Activated CD8-positive, alpha-beta T cell treated with anti-CD3 and anti-CD28 coated beads, Interleukin-2, amount 10 ng/mL, durations not matched to agents 7 days and 5 days (primary cell): ENCODE measurements around the gene UBAC2. TPM values are rescaled to one million over a fixed set of nuclear protein-coding genes. Genes with fewer than 3 reads are reported as not detected.
"Not testable (repeated sequence)": the region's sequence is repeated elsewhere in the genome, so short reads cannot be mapped to it uniquely, and the experiment has no call there.

Experiments used
- ATAC-seq: fragments of 150-1000 bp; cut with Tn5 transposase; one replicate; pipeline ENCODE4 v1.10.0; 2021; ENCODE audit warnings: moderate library complexity
- CTCF ChIA-PET: fragments of 350-600 bp; sonication (Branson Sonifier 250); formaldehyde crosslinking; loops from one replicate; lab custom pipeline; 2021; ENCODE audit warnings: antibody characterized with exemption; lab: Charles Lee
- POLR2A ChIA-PET: fragments of 350-600 bp; sonication (Branson Sonifier 250); formaldehyde crosslinking; loops from one replicate; lab custom pipeline; 2021; ENCODE audit warnings: antibody characterized with exemption; lab: Charles Lee
- DNase-seq: peaks from one replicate; pipeline ENCODE4 v3.0.0-alpha.2; 2020
- H3K27ac Mint-ChIP-seq: one replicate; pipeline ENCODE4 v1.8.0; 2021; ENCODE audit warnings: mild to moderate bottlenecking, mixed read lengths
- H3K27me3 Mint-ChIP-seq: one replicate; pipeline ENCODE4 v1.8.0; 2021; ENCODE audit warnings: low read depth, mixed read lengths
- H3K36me3 Mint-ChIP-seq: one replicate; pipeline ENCODE4 v1.8.0; 2021; ENCODE audit warnings: low read depth, mixed read lengths
- H3K4me1 Mint-ChIP-seq: one replicate; pipeline ENCODE4 v1.8.0; 2021; ENCODE audit warnings: low read depth, mixed read lengths
- H3K4me3 Mint-ChIP-seq: one replicate; pipeline ENCODE4 v1.8.0; 2021; ENCODE audit warnings: mild to moderate bottlenecking, mixed read lengths
- H3K9me3 Mint-ChIP-seq: one replicate; pipeline ENCODE4 v1.8.0; 2022; ENCODE audit warnings: mixed read lengths; ENCODE audit not compliant: insufficient read depth
- total RNA-seq, 2 experiments: library from RNA; stranded (reverse); gene quantifications; one replicate each; pipeline ENCODE4 v1.2.3, GENCODE V29; 2021

UBAC2 gene
- total RNA-seq, 2 experiments from 2014 or later, result 67.4 to 71.2 TPM

DNA sequence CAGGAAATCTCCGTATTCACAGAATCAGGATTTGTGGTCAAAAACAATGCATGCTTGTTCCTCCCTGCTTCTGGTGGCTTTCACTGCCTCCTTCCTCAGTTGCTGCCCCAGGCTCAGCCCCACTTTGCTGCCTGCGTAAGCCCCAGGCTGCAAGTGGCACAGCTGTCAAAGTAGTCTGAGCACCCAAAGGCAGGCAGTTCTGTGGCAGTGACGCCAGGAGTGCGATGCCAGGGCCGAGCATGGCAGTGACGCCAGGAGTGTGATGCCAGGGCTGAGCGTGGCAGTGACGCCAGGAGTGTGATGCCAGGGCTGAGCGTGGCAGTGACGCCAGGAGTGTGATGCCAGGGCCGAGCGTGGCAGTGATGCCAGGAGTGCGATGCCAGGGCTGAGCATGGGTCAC is 183.8 kb downstream of the UBAC2 start:
- H3K27ac Mint-ChIP-seq, result peak overlapping the region; percentile 79
- H3K4me1 Mint-ChIP-seq, result peaks cover 91% of the 10 kb centered on the region
- H3K4me3 Mint-ChIP-seq, result peak overlapping the region; percentile 13
- peak; percentile 47 for DNase-seq
- H3K36me3 Mint-ChIP-seq, result peaks cover 45% of the 10 kb centered on the region
- ATAC-seq, result peak; percentile 32
- ChIA-PET POLR2A (interaction anchor here (0.6 kb wide), 1 partner anchor 330 kb away, joined by 3 read pairs; no protein-coding TSS in a partner anchor), CTCF (interaction anchor here (1.4 to 8.3 kb wide), 6 partner anchors 12 to 116 kb away, joined by 3 to 329 read pairs (median 6); no protein-coding TSS in a partner anchor)
- no peaks in the 10 kb centered on the region for H3K9me3 Mint-ChIP-seq
- H3K27me3 Mint-ChIP-seq, result no peaks in the 10 kb centered on the region

DNA sequence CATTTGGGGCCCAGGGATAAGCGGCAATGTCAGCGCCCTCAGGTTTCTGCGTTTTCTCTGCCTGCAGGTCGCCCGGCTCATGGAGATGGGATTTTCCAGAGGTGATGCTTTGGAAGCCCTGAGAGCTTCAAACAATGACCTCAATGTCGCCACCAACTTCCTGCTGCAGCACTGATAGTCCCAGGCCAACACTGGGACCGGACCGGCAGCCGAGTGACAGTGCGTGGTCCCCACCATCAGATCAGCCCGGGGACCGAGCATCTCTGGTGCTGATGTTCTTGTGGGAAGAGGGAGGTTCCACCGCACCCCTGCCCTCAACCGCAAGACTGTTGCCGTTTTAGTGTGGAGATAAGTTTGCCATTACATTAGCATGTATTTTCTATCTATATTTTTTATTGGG is 184.5 kb downstream of the UBAC2 start:
- POLR2A ChIA-PET, result no interaction called here
- ATAC-seq (no peak), DNase-seq (peak; percentile 19)
- CTCF ChIA-PET, result interaction anchor here (1.4 to 8.3 kb wide), 4 partner anchors 28 to 116 kb away, joined by 4 to 329 read pairs (median 72); no protein-coding TSS in a partner anchor
- no peak overlapping the region for H3K4me3 Mint-ChIP-seq
- H3K4me1 Mint-ChIP-seq, result peaks cover 84% of the 10 kb centered on the region
- no peaks in the 10 kb centered on the region for H3K9me3 Mint-ChIP-seq
- H3K27ac Mint-ChIP-seq, result no peak overlapping the region
- no peaks in the 10 kb centered on the region for H3K27me3 Mint-ChIP-seq
- H3K36me3 Mint-ChIP-seq, result peaks cover 39% of the 10 kb centered on the region

DNA sequence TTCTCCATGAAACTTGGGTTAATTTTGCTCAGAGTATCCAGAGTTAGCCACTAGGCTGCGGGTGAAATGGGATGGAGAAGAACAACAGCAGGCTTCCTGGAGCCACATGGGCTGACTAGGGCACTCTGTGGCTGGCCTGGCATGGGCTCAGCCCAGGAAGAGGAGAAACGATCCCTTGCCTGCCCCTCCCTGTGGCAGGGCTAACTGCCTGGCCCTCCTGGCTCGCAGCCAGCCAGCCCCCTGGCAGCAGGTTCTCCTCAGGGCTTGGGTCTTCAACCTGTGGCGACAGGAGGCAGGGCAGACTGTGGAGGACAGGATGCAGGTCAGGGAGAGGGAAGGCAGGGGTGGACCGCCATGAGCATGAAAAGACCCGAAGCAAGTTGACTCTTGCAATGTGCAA is 185.3 kb downstream of the UBAC2 start:
- ATAC-seq (no peak), DNase-seq (peak; percentile 18)
- H3K27ac Mint-ChIP-seq, result no peak overlapping the region
- CTCF ChIA-PET, result interaction anchor here (2.4 to 8.3 kb wide), 8 partner anchors 12 to 117 kb away, joined by 7 to 329 read pairs (median 29); no protein-coding TSS in a partner anchor
- peaks cover 76% of the 10 kb centered on the region for H3K4me1 Mint-ChIP-seq
- H3K27me3 Mint-ChIP-seq, result no peaks in the 10 kb centered on the region
- POLR2A ChIA-PET, result no interaction called here
- H3K9me3 Mint-ChIP-seq, result no peaks in the 10 kb centered on the region
- H3K36me3 Mint-ChIP-seq, result peaks cover 37% of the 10 kb centered on the region
- H3K4me3 Mint-ChIP-seq, result no peak overlapping the region

DNA sequence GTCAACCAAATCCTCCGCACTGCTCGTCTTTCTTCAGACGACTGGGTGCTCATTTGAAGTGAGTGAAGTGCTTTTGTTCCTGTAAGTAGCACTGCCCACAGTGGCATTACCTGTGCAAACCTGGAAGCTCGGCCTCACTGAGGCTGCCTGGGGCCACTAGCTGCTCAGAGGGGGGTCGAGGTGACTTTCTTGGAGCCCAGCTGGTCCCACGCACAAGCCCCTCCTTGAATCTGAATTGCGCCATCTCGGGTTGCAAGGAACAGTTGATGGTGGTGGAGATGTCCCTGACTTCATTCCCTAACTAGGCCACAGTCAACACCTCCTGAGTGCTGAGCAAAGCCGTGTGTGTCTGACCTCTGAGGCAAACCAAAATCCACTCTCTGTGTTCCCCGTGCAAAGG is 185.8 kb downstream of the UBAC2 start:
- Mint-ChIP-seq H3K4me1 (peaks cover 71% of the 10 kb centered on the region), H3K4me3 (no peak overlapping the region), H3K27ac (no peak overlapping the region), H3K9me3 (no peaks in the 10 kb centered on the region), H3K27me3 (no peaks in the 10 kb centered on the region), H3K36me3 (peaks cover 32% of the 10 kb centered on the region)
- ChIA-PET CTCF (interaction anchor here (0.7 to 8.3 kb wide), 22 partner anchors 9 to 224 kb away, joined by 3 to 329 read pairs (median 14); no protein-coding TSS in a partner anchor), POLR2A (no interaction called here)
- ATAC-seq (no peak), DNase-seq (peak; percentile 19)

DNA sequence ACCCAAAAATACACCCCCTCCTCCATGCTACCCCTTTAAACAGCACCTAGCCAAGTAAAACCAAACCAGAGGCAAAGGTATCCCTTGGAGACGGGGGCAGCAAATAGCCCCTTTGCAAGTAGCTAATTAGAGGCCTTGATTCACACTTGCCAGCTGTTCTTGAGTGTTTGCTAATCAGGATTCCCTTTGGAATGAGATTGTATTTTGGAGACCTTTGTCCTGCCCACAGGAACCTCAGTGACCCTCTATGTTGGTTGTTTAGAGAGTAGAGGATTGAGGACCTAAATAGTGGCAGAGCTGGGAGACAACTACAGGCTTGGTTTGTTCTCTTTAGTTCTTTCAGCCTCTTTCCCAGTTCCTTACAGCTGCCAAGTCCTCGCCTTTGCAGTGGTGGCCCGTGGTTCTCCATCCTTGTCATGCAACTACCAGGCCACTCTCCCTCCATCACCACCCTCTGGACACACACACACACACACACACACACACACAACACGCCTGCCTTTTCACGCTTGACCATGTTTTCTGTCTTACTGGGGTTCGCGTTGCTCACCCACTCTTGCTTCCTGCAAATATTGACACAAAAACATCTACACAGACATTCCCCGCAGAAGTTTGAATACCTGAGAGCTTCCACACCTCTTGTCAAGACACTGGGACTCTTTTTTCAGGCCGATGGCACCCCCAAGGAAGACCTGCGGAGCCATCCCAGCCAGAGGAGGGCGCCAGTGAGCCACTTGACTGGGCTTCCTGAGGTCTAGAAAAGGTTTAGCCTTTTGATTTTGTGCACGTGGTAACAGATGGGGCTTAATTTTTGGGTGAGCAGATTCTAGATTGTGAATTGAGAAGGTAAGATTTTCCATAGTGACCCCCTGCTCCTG is 186.5 kb downstream of the UBAC2 start:
- ChIA-PET CTCF (interaction anchor here (0.6 to 8.3 kb wide), 41 partner anchors 9 to 512 kb away, joined by 3 to 329 read pairs (median 6); partner anchors contain the start of gene TM9SF2), POLR2A (interaction anchor here (0.7 to 1.3 kb wide), 4 partner anchors 31 to 48 kb away, joined by 3 to 5 read pairs (median 3); no protein-coding TSS in a partner anchor)
- Mint-ChIP-seq H3K27me3 (no peaks in the 10 kb centered on the region), H3K36me3 (peaks cover 28% of the 10 kb centered on the region), H3K9me3 (no peaks in the 10 kb centered on the region), H3K4me1 (peaks cover 64% of the 10 kb centered on the region), H3K27ac (peak overlapping the region; percentile 58), H3K4me3 (no peak overlapping the region)
- ATAC-seq, result peak; percentile 26
- DNase-seq, result peak; percentile 88

DNA sequence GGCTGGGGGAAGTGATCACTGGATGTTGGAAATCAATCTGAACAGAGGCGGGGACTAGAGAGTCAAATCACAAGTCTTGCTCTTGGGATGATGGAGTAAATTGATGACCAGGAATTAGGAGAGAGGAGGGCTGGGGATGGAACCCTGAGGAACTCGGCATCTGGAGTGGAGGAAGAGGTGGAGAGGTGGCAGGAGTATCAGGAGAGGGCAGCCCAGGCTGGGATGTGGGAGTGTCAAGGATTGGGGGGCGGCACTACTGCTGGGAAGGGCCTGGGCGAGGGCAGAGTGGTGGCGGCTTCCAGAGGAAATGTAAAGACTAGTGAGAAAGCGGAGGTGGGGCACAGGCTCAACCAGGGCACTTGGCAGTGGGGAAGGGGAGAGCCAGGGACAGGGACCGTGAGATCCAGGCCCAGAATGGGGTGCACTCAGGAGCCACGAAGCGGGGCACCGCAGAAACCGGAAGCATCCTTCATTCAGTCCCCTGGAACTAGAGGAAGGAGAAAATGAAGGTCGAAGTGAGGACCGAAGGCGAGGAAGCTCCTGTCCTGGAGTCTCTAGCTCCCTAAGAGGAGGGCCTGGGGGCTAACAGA is 187.8 kb downstream of the UBAC2 start:
- Mint-ChIP-seq H3K4me3 (no peak overlapping the region), H3K4me1 (peaks cover 51% of the 10 kb centered on the region), H3K27me3 (no peaks in the 10 kb centered on the region), H3K9me3 (no peaks in the 10 kb centered on the region), H3K27ac (peak overlapping the region; percentile 46), H3K36me3 (peaks cover 24% of the 10 kb centered on the region)
- DNase-seq (peak; percentile 19), ATAC-seq (no peak)
- ChIA-PET POLR2A (interaction anchor here (1.0 kb wide), 1 partner anchor 33 kb away, joined by 3 read pairs; no protein-coding TSS in a partner anchor), CTCF (interaction anchor here (0.7 to 8.3 kb wide), 31 partner anchors 9 to 513 kb away, joined by 3 to 329 read pairs (median 7); no protein-coding TSS in a partner anchor)

DNA sequence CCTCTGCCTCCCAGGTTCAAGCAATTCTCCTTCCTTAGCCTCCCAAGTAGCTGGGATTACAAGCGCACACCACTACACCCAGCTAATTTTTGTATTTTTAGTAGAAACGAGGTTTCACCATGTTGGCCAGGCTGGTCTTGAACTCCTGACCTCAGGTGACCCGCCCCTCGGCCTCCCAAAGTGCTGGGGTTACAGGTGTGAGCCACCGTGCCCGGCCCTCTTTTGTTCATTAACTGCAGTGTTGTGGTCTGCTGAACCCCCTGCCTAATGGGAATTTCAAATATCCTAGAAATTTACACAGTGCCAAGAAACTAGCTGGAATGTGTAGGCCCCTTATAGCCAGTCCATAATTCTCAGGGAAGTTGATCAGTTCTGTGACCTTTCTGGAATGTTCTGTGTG is 188.4 kb downstream of the UBAC2 start:
- H3K36me3 Mint-ChIP-seq, result peaks cover 24% of the 10 kb centered on the region
- POLR2A ChIA-PET, H3K27me3 Mint-ChIP-seq, ATAC-seq, DNase-seq, H3K4me3 Mint-ChIP-seq, H3K9me3 Mint-ChIP-seq: not testable (repeated sequence)
- H3K4me1 Mint-ChIP-seq, result peaks cover 45% of the 10 kb centered on the region
- CTCF ChIA-PET, result interaction anchor here (0.7 to 4.5 kb wide), 7 partner anchors 15 to 213 kb away, joined by 3 to 125 read pairs (median 20); no protein-coding TSS in a partner anchor
- peak overlapping the region; percentile 7 for H3K27ac Mint-ChIP-seq

DNA sequence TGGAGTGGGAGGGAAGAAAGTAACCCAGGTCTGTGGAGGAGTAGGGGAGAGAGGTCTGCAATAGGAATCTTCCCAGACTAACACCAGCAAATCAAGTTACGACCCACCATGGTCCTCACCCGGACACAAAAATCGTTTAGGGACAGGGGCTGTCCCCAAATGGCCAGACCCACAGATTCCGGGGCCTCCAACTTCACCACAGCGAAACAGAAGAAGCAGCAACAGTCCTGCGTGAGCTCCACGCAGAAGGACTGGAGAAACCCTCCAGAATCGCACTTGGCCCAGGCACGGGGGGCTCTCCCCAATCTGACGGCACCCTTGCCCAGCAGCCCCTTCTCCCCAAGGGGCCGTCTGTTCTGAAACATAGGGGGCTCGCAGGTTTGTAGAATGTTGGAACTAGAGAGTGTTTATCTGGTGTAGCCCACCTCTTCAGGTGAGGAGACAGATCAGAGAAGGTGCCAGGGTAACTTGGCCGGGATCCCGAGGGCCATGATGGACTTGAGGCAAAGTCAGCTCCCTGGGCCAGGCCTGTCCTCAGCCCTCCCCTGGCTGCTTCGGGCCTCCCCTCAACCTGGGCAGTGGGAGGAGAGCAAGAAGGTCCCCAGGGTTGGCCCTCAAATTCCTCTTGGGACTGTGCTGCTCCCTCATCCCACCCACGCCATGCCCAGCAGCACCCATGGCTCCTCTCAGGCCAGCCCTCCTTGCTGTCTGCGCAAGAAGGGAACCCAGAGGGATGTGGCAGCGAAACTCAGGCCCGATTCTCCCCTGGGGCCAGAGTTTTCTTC is 189.1 kb downstream of the UBAC2 start:
- DNase-seq (no peak), ATAC-seq (no peak)
- POLR2A ChIA-PET, result no interaction called here
- H3K9me3 Mint-ChIP-seq, result no peaks in the 10 kb centered on the region
- peak overlapping the region; percentile 7 for H3K27ac Mint-ChIP-seq
- H3K4me1 Mint-ChIP-seq, result peaks cover 39% of the 10 kb centered on the region
- H3K36me3 Mint-ChIP-seq, result peaks cover 24% of the 10 kb centered on the region
- H3K4me3 Mint-ChIP-seq, result no peak overlapping the region
- H3K27me3 Mint-ChIP-seq, result no peaks in the 10 kb centered on the region
- CTCF ChIA-PET, result interaction anchor here (0.7 to 4.5 kb wide), 5 partner anchors 16 to 213 kb away, joined by 3 to 125 read pairs (median 21); no protein-coding TSS in a partner anchor

DNA sequence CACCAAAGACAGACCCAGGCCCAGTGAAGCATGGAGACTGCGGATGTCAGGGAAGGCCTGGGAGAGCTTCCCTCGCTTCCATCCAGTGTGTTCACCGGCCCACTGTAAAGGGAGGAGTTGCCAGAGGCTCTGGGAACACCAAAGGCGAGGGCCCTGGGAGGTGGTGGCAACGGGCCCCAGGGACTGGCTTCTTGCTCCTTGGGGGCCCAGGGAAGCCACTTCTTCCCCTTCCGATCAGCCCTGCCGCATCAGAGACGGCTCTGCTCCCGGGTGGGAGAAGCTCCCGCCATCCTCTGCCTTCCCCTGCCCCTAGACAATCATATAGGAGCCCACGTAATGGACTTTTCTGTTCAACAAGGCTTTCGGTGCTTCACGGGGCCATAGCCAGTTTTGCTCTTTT is 189.9 kb downstream of the UBAC2 start:
- Mint-ChIP-seq H3K27ac (no peak overlapping the region), H3K4me1 (peaks cover 34% of the 10 kb centered on the region), H3K27me3 (no peaks in the 10 kb centered on the region), H3K4me3 (no peak overlapping the region), H3K9me3 (no peaks in the 10 kb centered on the region), H3K36me3 (peaks cover 17% of the 10 kb centered on the region)
- ChIA-PET CTCF (interaction anchor here (2.7 kb wide), 1 partner anchor 46 kb away, joined by 21 read pairs; no protein-coding TSS in a partner anchor), POLR2A (no interaction called here)
- DNase-seq, result no peak
- ATAC-seq, result no peak

DNA sequence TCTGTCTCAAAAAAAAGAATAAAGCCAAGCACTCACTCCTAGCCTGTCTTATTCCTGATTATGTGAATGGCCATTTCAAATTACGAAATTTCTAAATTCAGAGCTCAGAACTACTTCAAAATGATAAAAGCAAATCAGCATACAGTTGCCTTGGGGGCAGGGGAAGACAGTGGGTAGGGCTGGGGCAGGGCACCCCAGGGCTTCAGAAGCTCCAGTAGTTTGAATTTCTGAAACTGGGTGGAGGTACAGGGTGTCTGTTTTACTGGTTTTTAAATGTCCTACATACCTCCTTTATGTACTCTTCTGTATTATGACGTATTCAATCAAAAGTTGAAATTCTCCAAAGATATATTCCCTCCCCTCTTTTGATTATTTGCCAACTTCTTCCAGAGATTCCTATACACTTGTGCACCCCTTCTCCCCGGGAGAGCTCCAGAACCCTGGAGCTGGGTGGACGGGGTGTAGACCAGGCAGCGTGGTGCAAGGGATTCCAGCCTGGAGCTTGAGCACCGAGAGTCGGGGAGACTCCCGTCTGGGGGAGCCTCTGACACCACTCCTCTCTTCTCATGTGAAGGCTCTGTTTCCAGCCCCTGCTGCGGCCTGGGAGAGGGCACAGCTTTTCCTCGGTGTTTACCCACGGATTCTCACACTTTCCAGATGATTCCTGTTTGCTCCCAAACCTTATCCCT is 191.3 kb downstream of the UBAC2 start:
- H3K27ac Mint-ChIP-seq, result no peak overlapping the region

More for the DNA sequence above, 191.3 kb downstream of the UBAC2 start:
- H3K36me3 Mint-ChIP-seq, result peaks cover 11% of the 10 kb centered on the region
- no peak overlapping the region for H3K4me3 Mint-ChIP-seq
- CTCF ChIA-PET, result interaction anchor here (0.7 to 4.4 kb wide), 4 partner anchors 44 to 216 kb away, joined by 3 to 23 read pairs (median 4); no protein-coding TSS in a partner anchor
- POLR2A ChIA-PET, result no interaction called here
- no peaks in the 10 kb centered on the region for H3K9me3 Mint-ChIP-seq
- DNase-seq (no peak), ATAC-seq (no peak)
- no peaks in the 10 kb centered on the region for H3K27me3 Mint-ChIP-seq
- peaks cover 22% of the 10 kb centered on the region for H3K4me1 Mint-ChIP-seq
